ENCODE measurements around the gene PPT2. TPM values are rescaled to one million over a fixed set of nuclear protein-coding genes. Genes with fewer than 3 reads are reported as not detected.

Gene PPT2
- total and polyA plus RNA-seq, 2 of the 13 experiments (the other 11 are each of a cell fraction or from before 2014, with no cell fraction given): 39.2 to 61.8 TPM

DNA sequence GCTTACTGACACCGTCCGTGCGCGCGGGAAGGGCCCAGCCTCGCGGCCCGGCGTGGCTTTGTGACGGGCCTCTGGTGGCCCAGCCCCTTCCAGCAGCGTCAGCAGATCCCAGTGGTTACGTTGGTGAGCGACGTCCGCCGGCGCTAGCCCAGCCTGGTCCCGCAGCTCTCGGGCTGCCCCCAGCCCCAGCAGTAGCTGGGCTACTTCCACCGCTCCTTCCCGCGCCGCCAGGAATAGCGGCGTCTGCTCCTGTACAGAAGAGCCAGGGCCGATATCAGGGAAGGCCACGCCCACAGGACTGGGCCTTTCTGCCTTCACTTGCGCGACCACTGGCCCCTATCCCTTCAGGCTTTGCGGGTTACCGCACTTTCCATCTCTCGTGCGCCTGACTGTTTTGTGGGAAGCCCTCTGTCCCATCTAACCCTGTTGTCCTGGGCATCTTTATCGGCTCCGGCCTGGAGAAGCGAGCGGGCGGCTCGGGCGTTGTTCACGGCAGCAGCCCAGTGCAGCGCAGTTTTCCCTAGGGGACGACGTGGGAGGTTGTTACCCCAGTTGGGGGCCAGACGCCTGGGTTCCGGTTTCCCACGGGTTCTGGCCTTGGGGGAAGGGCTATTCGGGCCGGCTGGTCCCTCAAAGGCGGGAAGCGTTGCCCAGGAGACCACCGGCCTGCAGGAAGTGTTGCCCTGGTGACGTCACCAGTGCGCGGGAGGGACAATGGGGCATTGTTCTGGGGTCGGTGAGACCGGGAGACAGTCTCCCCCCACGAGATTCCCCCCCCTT, 42.2 kb downstream of the PPT2 start (continued):
- TF ChIP-seq, protein P1, sequence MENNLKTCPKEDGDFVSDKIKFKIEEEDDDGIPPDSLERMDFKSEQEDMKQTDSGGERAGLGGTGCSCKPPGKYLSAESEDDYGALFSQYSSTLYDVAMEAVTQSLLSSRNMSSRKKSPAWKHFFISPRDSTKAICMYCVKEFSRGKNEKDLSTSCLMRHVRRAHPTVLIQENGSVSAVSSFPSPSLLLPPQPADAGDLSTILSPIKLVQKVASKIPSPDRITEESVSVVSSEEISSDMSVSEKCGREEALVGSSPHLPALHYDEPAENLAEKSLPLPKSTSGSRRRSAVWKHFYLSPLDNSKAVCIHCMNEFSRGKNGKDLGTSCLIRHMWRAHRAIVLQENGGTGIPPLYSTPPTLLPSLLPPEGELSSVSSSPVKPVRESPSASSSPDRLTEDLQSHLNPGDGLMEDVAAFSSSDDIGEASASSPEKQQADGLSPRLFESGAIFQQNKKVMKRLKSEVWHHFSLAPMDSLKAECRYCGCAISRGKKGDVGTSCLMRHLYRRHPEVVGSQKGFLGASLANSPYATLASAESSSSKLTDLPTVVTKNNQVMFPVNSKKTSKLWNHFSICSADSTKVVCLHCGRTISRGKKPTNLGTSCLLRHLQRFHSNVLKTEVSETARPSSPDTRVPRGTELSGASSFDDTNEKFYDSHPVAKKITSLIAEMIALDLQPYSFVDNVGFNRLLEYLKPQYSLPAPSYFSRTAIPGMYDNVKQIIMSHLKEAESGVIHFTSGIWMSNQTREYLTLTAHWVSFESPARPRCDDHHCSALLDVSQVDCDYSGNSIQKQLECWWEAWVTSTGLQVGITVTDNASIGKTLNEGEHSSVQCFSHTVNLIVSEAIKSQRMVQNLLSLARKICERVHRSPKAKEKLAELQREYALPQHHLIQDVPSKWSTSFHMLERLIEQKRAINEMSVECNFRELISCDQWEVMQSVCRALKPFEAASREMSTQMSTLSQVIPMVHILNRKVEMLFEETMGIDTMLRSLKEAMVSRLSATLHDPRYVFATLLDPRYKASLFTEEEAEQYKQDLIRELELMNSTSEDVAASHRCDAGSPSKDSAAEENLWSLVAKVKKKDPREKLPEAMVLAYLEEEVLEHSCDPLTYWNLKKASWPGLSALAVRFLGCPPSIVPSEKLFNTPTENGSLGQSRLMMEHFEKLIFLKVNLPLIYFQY (CRISPR knock-in tag; IDR thresholded peaks at IDR 0.05; ENCODE audit: borderline replicate concordance): peak; percentile 82; the same call in 1 of the 2 replicates
- TF ChIP-seq ZNF317 (CRISPR knock-in tag; IDR thresholded peaks at IDR 0.05): peak; percentile 55; the same call in 1 of the 2 replicates
- peak; percentile 66 for TF ChIP-seq PITX1 (CRISPR knock-in tag; IDR thresholded peaks at IDR 0.05)
- TF ChIP-seq SAFB2 (CRISPR knock-in tag; IDR thresholded peaks at IDR 0.05; ENCODE audit: borderline replicate concordance, low read depth): peak; percentile 80; the same call in 1 of the 2 replicates
- TF ChIP-seq ESRRA (CRISPR knock-in tag; IDR thresholded peaks at IDR 0.05; ENCODE audit: low read depth): peak; percentile 70; the same call in 1 of the 2 replicates
- TF ChIP-seq ZNF10 (CRISPR knock-in tag; IDR thresholded peaks at IDR 0.05; ENCODE audit: borderline replicate concordance, low read depth): no peak
- TF ChIP-seq, protein P2, sequence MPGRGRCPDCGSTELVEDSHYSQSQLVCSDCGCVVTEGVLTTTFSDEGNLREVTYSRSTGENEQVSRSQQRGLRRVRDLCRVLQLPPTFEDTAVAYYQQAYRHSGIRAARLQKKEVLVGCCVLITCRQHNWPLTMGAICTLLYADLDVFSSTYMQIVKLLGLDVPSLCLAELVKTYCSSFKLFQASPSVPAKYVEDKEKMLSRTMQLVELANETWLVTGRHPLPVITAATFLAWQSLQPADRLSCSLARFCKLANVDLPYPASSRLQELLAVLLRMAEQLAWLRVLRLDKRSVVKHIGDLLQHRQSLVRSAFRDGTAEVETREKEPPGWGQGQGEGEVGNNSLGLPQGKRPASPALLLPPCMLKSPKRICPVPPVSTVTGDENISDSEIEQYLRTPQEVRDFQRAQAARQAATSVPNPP (CRISPR knock-in tag; IDR thresholded peaks at IDR 0.05): peak; percentile 85
- TF ChIP-seq, protein P3, sequence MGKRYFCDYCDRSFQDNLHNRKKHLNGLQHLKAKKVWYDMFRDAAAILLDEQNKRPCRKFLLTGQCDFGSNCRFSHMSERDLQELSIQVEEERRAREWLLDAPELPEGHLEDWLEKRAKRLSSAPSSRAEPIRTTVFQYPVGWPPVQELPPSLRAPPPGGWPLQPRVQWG (CRISPR knock-in tag; IDR thresholded peaks at IDR 0.05; ENCODE audit: borderline replicate concordance, low read depth): no peak
- no peak for TF ChIP-seq NFRKB (IDR thresholded peaks at IDR 0.05)
- no peak; the same call in 1 of the 2 replicates for TF ChIP-seq TSC22D2 (CRISPR knock-in tag; IDR thresholded peaks at IDR 0.05; ENCODE audit: borderline replicate concordance)
- TF ChIP-seq, protein P4, sequence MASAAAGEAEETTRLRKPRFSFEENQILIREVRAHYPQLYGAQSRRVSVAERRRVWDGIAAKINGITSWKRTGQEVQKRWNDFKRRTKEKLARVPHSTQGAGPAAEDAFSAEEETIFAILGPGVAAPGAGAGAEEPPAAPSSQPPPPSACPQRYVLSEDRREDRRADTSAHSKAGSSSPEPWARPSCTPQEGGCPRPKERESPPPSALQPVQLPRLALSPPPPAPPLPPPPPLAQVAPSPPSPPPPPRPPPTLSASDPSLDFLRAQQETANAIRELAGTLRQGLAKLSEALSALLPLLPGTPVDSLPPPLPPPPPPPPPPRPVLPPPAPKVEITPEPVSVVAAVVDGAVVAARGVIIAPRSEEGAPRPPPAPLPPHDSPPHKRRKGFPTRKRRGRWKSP (CRISPR knock-in tag; IDR thresholded peaks at IDR 0.05): peak; percentile 90; the same call in 1 of the 2 replicates
- TF ChIP-seq ZEB1 (IDR thresholded peaks at IDR 0.05; ENCODE audit: insufficient replicate concordance, low read depth): no peak
- no peak for TF ChIP-seq ZNF326 (CRISPR knock-in tag; IDR thresholded peaks at IDR 0.05; ENCODE audit: borderline replicate concordance)
- peak; percentile 66 for TF ChIP-seq RBM39 (IDR thresholded peaks at IDR 0.05; ENCODE audit: low read depth, low read length, poor library complexity, severe bottlenecking)
- TF ChIP-seq ATRX (CRISPR knock-in tag; IDR thresholded peaks at IDR 0.05; ENCODE audit: borderline replicate concordance): no peak
- no peak for TF ChIP-seq ZNF672 (CRISPR knock-in tag; IDR thresholded peaks at IDR 0.05)
- TF ChIP-seq ZNF816 (CRISPR knock-in tag; IDR thresholded peaks at IDR 0.05; ENCODE audit: borderline replicate concordance): no peak; the same call in 1 of the 2 replicates
- peak; percentile 84 for TF ChIP-seq RBM22 (optimal IDR thresholded peaks at IDR 0.05; ENCODE audit: low read length)
- TF ChIP-seq, protein P5, sequence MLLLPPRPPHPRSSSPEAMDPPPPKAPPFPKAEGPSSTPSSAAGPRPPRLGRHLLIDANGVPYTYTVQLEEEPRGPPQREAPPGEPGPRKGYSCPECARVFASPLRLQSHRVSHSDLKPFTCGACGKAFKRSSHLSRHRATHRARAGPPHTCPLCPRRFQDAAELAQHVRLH (CRISPR knock-in tag; IDR thresholded peaks at IDR 0.05; ENCODE audit: borderline replicate concordance, low read depth): no peak; the same call in 1 of the 2 replicates
- no peak; the same call in 1 of the 2 replicates for TF ChIP-seq SIX4 (CRISPR knock-in tag; IDR thresholded peaks at IDR 0.05)
- TF ChIP-seq ZNF562 (CRISPR knock-in tag; IDR thresholded peaks at IDR 0.05; ENCODE audit: borderline replicate concordance): no peak
- 0 out of 2 replicates have a peak, but pooled peaks have one; percentile 52 for TF ChIP-seq TOE1 (CRISPR knock-in tag; IDR thresholded peaks at IDR 0.05)
- peak; percentile 81; the same call in 1 of the 2 replicates for TF ChIP-seq BRCA1 (CRISPR knock-in tag; IDR thresholded peaks at IDR 0.05)
